ENCODE measurements around the gene MAST1.
"Not testable (repeated sequence)": the region's sequence is repeated elsewhere in the genome, so short reads cannot be mapped to it uniquely, and the experiment has no call there.

MAST1 gene

DNA sequence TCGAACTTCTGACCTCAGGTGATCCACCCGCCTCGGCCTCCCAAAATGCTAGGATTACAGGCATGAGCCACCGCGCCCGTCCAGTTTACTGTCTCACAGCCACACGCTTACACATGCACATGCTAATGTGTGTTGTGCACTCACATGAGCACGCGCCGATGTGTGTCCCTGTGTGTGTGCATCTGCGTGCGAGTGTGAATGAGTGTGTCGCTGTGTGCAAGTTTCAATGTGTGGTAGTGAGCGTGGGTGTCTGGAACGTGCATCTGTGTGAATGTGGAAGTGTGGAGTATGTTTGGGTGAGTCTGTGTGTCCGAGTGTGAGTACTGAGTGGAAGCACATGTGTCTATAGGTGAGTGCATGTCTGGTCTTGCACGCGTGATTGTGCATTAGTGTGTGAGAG lies 4.2 kb downstream of the MAST1 start:
- WGBS, result 96% methylated on average over 18 of the region's 18 CpGs
- H3K27me3 ChIP-seq (ENCODE audit: insufficient read depth, low read length), result peaks cover 15% of the 10 kb centered on the region
- H3K9me3 ChIP-seq (ENCODE audit: insufficient read depth, low read depth, low read length), result no peaks in the 10 kb centered on the region
- peaks cover 4% of the 10 kb centered on the region; the same call in 1 of the 2 replicates for H3K36me3 ChIP-seq (ENCODE audit: insufficient read depth, low read length)
- no peak overlapping the region for H3K27ac ChIP-seq (ENCODE audit: low read depth, low read length)
- no peak overlapping the region for H3K4me3 ChIP-seq (ENCODE audit: low read length)
- peaks cover 14% of the 10 kb centered on the region for H3K4me1 ChIP-seq (ENCODE audit: insufficient read depth, low read length)
- H3K9ac ChIP-seq (ENCODE audit: low read depth, low read length), result no peak overlapping the region

DNA sequence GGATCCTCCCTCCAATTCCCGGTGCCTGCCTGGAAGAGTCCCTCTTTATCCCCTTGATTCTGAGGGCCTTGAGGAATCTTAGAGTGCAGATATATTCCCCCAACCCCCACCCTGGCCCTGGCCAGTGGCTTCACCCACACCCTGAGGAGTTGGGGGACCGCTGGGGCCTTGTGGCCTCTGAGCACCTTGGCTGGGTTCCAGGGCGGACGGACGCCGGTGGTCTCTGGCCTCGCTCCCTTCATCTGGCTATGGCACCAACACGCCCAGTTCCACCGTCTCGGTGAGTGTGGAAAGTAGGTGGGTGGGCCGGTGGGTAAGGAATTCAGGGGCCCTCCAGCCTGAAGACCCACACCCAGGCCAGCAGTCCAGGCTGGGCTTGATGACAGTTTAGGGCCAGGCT lies 5.0 kb downstream of the MAST1 start:
- Histone ChIP-seq H3K9ac (ENCODE audit: low read depth, low read length) (no peak overlapping the region), H3K27ac (ENCODE audit: low read depth, low read length) (no peak overlapping the region), H3K9me3 (ENCODE audit: insufficient read depth, low read depth, low read length) (no peaks in the 10 kb centered on the region), H3K36me3 (ENCODE audit: insufficient read depth, low read length) (peaks cover 6% of the 10 kb centered on the region; the same call in 1 of the 2 replicates), H3K4me1 (ENCODE audit: insufficient read depth, low read length) (peaks cover 9% of the 10 kb centered on the region; the same call in 1 of the 2 replicates), H3K27me3 (ENCODE audit: insufficient read depth, low read length) (peaks cover 13% of the 10 kb centered on the region), H3K4me3 (ENCODE audit: low read length) (no peak overlapping the region)
- WGBS, result 95% methylated on average over 11 of the region's 11 CpGs

DNA sequence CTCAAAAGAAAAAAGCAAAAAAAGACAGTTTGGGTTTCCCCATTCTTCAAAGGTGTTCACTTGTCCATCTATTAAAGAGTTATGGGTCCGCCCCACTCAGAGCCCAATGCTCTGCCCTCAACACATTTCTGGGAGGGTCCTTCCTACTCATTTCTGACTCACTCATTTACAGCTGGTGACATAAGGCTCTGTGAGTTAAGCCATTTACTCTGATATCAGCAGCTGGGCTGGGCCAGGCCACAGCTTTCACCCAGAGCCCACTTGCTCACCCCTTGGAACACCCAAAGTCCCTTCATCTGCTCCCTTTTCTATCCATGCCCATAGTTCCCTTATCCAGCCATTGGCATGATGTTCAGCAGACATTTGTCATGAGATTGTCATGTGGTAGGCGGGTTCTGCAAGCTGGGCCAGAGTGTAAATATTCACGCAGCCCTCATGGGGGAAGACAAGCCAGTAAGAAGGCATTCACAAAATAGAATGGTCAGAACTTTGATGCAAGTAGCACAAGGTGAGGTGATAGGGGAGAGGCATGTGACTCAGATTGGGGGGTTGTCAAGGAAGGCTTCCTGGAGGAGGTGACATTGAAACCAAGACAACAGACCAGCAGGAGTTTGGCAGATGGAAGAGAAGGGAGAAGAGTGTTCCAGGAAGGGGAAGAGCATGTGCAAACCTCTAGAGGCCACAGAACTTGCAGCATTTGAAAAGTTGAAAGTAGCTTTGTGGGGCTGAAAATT lies 5.9 kb downstream of the MAST1 start:
- Histone ChIP-seq H3K4me3 (ENCODE audit: low read length) (no peak overlapping the region), H3K9me3 (ENCODE audit: insufficient read depth, low read depth, low read length) (no peaks in the 10 kb centered on the region), H3K9ac (ENCODE audit: low read depth, low read length) (no peak overlapping the region), H3K36me3 (ENCODE audit: insufficient read depth, low read length) (peaks cover 6% of the 10 kb centered on the region; the same call in 1 of the 2 replicates), H3K27me3 (ENCODE audit: insufficient read depth, low read length) (peaks cover 9% of the 10 kb centered on the region), H3K27ac (ENCODE audit: low read depth, low read length) (no peak overlapping the region), H3K4me1 (ENCODE audit: insufficient read depth, low read length) (peaks cover 9% of the 10 kb centered on the region; the same call in 1 of the 2 replicates)
- 89% methylated on average over 3 of the region's 3 CpGs for WGBS

DNA sequence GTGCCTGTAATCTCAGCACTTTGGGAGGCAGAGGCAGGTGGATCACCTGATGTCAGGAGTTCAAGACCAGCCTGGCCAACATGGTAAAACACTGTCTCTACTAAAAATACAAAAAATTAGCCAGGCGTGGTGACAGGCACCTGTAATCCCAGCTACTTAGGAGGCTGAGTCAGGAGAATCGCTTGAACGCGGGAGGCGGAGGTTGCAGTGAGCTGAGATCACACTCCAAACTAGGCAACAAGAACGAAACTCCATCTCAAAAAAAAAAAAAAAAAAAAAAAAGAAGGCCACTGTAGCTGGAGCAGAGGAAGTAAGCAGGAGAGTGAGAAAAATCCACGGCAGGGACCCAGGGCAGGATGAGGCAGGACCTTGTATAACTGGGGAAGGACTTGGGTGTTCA lies 8.3 kb downstream of the MAST1 start:
- H3K9me3 ChIP-seq (ENCODE audit: insufficient read depth, low read depth, low read length); H3K9ac ChIP-seq (ENCODE audit: low read depth, low read length); H3K4me3 ChIP-seq (ENCODE audit: low read length); H3K27me3 ChIP-seq (ENCODE audit: insufficient read depth, low read length); H3K36me3 ChIP-seq (ENCODE audit: insufficient read depth, low read length); H3K4me1 ChIP-seq (ENCODE audit: insufficient read depth, low read length); H3K27ac ChIP-seq (ENCODE audit: low read depth, low read length): not testable (repeated sequence)
- WGBS, result 95% methylated on average over 6 of the region's 7 CpGs

DNA sequence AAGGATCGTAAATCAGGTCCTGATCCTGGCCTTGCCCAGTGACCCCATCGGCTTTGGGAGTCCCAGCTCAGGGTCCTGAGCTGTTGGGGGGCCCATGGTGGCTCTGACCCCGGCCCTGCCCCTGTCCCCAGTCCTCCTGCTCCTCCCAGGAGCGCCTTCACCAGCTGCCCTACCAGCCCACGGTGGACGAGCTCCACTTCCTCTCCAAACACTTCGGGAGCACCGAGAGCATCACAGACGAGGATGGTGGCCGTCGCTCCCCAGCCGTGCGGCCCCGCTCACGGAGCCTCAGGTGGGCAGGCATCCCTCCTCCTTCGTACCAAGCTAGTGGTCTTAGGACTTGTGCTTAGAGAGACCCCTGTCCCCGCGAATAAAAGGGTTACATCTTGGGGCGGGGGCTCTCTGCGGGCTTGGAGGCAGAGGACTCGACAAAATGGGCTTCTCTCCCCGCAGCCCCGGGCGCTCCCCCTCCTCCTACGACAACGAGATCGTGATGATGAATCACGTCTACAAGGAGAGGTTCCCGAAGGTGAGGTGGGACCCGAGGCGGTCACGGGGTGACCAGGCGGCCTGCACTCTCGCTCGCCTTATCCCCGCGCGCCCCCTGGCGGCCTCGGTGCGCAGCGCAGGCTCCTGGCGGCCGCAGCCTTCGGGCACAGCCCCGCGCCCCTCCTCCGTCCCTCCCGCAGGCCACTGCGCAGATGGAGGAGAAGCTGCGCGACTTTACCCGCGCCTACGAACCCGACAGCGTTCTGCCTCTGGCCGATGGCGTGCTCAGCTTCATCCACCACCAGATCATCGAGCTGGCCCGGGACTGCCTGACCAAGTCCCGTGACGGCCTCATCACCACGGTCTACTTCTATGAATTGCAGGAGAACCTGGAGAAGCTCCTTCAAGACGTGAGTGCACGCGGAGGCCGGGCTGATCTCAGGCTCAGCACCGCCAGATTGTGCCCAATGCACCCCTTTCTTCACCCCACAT lies 9.1 kb downstream of the MAST1 start:
- no peaks in the 10 kb centered on the region for H3K9me3 ChIP-seq (ENCODE audit: insufficient read depth, low read depth, low read length)
- H3K9ac ChIP-seq (ENCODE audit: low read depth, low read length), result peak overlapping the region; percentile 39; the same call in 1 of the 2 replicates
- H3K4me1 ChIP-seq (ENCODE audit: insufficient read depth, low read length), result no peaks in the 10 kb centered on the region
- peaks cover 6% of the 10 kb centered on the region; the same call in 1 of the 2 replicates for H3K36me3 ChIP-seq (ENCODE audit: insufficient read depth, low read length)
- WGBS, result 25% methylated on average over 69 of the region's 69 CpGs
- peak overlapping the region; percentile 44 for H3K4me3 ChIP-seq (ENCODE audit: low read length)
- no peak overlapping the region for H3K27ac ChIP-seq (ENCODE audit: low read depth, low read length)
- peaks cover 4% of the 10 kb centered on the region; the same call in 1 of the 2 replicates for H3K27me3 ChIP-seq (ENCODE audit: insufficient read depth, low read length)

DNA sequence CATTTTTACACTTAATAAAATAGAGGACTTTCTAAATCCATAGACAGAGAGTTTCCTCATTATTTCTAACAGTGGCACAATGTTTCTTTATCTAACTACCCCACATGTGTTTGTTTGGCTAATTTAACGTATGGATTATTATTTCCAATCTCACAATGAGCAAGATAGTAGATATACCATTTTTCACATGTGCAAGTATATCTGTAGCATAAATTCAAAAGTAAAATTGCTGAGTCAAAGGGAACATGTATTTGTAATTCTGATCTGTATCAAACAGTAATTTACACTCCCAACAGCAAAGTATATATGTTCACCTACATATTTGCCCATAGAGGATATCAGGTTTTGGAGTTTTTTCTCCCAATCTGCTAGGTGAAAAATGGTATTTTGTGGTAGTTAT lies 18.3 kb downstream of the MAST1 start:
- no peaks in the 10 kb centered on the region for H3K27me3 ChIP-seq (ENCODE audit: insufficient read depth, low read length)
- H3K9me3 ChIP-seq (ENCODE audit: insufficient read depth, low read depth, low read length), result no peaks in the 10 kb centered on the region
- H3K4me1 ChIP-seq (ENCODE audit: insufficient read depth, low read length), result no peaks in the 10 kb centered on the region
- H3K4me3 ChIP-seq (ENCODE audit: low read length), result no peak overlapping the region
- no peak overlapping the region for H3K9ac ChIP-seq (ENCODE audit: low read depth, low read length)
- peaks cover 18% of the 10 kb centered on the region for H3K36me3 ChIP-seq (ENCODE audit: insufficient read depth, low read length)
- no CpG with 5 or more reads among the region's 1 CpG for WGBS
- H3K27ac ChIP-seq (ENCODE audit: low read depth, low read length), result no peak overlapping the region

DNA sequence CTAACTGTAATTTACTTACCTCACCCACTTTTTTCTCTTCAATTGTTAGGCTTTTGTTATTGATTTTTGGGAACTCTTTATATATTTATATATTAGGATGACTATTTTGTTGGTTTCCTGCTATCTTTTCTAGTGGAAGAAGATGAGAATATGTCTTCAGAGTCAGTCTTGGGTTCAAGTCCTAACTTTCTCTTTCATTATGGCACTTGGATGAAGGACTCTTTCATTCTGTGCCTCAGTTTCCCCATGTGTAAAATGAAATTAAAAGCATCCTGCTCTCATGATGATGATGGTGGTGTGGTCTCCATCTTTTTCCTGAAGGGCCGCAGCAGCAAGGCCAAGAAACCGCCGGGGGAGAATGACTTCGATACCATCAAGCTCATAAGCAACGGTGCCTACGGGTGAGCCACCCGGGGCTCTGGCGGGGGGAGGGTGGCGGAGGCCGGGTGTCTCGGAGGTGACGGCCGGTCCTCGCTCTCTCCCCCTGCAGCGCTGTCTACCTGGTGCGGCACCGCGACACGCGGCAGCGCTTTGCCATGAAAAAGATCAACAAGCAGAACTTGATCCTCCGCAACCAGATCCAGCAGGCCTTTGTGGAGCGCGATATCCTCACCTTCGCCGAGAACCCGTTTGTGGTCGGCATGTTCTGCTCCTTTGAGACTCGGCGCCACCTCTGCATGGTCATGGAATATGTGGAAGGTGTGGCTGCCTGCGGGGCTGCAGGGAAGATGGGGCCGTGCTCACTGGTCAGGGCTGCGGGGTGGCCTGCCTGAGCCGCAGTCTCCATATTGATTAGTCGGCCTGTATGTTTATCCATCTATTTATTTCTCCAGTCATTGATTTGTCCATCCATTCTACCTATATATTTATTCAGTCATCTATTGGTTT lies 20.0 kb downstream of the MAST1 start:
- no peaks in the 10 kb centered on the region for H3K4me1 ChIP-seq (ENCODE audit: insufficient read depth, low read length)
- H3K9ac ChIP-seq (ENCODE audit: low read depth, low read length), result no peak overlapping the region
- H3K27ac ChIP-seq (ENCODE audit: low read depth, low read length), result no peak overlapping the region
- H3K4me3 ChIP-seq (ENCODE audit: low read length), result no peak overlapping the region
- H3K27me3 ChIP-seq (ENCODE audit: insufficient read depth, low read length), result no peaks in the 10 kb centered on the region
- WGBS, result 95% methylated on average over 35 of the region's 35 CpGs
- peaks cover 18% of the 10 kb centered on the region for H3K36me3 ChIP-seq (ENCODE audit: insufficient read depth, low read length)
- H3K9me3 ChIP-seq (ENCODE audit: insufficient read depth, low read depth, low read length), result no peaks in the 10 kb centered on the region

DNA sequence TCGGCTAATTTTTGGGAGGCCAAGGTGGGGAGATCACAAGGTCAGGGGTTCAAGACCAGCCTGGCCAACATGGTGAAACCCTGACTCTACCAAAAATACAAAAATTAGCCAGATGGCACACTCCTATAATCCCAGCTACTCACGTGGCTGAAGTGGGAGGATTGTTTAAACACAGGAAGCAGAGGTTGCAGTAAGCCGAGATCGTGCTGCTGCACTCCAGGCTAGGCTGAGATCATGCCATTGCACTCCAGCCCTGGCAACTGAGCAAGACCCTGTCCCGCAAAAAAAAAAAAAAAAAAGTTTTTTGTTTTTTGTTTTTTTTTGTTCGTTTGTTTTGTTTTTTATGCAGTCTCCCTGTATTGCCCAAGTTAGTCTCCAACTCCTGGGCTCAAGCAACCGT lies 21.2 kb downstream of the MAST1 start:
- 91% methylated on average over 7 of the region's 7 CpGs for WGBS
- H3K27me3 ChIP-seq (ENCODE audit: insufficient read depth, low read length), result no peaks in the 10 kb centered on the region
- no peak overlapping the region for H3K4me3 ChIP-seq (ENCODE audit: low read length)
- no peak overlapping the region for H3K9ac ChIP-seq (ENCODE audit: low read depth, low read length)
- no peaks in the 10 kb centered on the region for H3K4me1 ChIP-seq (ENCODE audit: insufficient read depth, low read length)
- H3K27ac ChIP-seq (ENCODE audit: low read depth, low read length), result no peak overlapping the region
- peaks cover 18% of the 10 kb centered on the region for H3K36me3 ChIP-seq (ENCODE audit: insufficient read depth, low read length)
- H3K9me3 ChIP-seq (ENCODE audit: insufficient read depth, low read depth, low read length), result no peaks in the 10 kb centered on the region

DNA sequence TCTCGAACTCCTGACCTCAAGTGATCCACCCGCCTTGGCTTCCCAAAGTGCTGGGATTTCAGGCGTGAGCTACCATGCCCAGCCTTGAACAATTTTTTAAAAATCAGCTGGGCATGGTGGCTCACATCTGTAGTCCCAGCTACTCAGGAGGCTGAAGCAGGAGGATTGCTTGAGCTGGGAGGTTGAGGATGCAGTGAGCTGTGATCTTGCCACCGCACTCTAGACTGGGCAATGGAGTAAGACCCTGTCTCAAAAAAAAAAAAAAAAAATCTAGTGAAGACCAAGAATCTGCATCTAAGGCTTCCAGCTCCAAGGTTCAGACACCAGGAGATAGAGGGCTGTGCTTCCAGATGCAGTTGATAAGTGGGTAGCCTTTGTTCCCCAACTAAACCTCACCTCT lies 25.8 kb downstream of the MAST1 start:
- Histone ChIP-seq H3K4me3 (ENCODE audit: low read length) (no peak overlapping the region), H3K9me3 (ENCODE audit: insufficient read depth, low read depth, low read length) (no peaks in the 10 kb centered on the region), H3K36me3 (ENCODE audit: insufficient read depth, low read length) (peaks cover 9% of the 10 kb centered on the region; the same call in 1 of the 2 replicates), H3K9ac (ENCODE audit: low read depth, low read length) (no peak overlapping the region), H3K27ac (ENCODE audit: low read depth, low read length) (no peak overlapping the region), H3K27me3 (ENCODE audit: insufficient read depth, low read length) (no peaks in the 10 kb centered on the region), H3K4me1 (ENCODE audit: insufficient read depth, low read length) (peaks cover 7% of the 10 kb centered on the region)
- WGBS, result 88% methylated on average over 4 of the region's 4 CpGs

DNA sequence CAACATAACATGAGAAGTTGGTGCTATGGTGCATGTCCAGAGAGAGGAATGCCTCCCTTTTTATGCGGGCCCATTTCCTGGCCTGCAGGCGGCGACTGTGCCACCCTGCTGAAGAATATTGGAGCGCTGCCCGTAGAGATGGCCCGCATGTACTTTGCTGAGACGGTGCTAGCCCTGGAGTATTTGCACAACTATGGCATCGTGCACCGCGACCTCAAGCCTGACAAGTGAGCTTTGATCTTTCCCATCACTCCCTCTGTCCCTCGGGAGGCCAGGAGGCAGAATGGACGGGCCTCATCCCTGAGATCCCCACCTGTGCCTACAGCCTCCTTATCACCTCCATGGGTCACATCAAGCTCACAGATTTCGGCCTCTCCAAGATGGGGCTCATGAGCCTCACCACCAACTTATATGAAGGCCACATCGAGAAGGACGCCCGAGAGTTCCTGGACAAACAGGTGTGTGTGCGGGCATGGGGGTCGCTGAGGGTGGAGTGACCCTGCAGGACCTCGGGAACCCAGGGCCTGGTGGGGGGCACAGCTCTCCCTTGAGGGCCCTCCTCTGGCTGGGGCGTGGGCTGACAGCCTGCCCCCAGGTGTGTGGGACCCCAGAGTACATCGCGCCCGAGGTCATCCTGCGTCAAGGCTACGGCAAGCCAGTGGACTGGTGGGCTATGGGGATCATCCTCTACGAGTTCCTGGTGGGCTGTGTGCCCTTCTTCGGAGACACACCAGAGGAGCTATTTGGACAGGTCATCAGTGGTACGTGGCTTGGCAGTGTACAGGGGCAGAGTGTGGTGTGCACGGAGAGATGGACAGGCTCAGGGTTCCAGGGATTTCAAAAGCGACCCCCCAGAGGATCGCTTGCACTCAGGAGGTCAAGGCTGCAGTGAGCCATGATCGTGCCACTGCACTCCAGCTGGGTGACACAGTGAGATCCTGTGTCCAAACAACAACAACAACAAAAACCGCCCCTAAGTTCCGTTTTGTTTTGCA lies 26.7 kb downstream of the MAST1 start:
- H3K36me3 ChIP-seq (ENCODE audit: insufficient read depth, low read length), result peaks cover 8% of the 10 kb centered on the region; the same call in 1 of the 2 replicates
- no peak overlapping the region for H3K4me3 ChIP-seq (ENCODE audit: low read length)
- H3K9ac ChIP-seq (ENCODE audit: low read depth, low read length), result no peak overlapping the region
- H3K9me3 ChIP-seq (ENCODE audit: insufficient read depth, low read depth, low read length), result no peaks in the 10 kb centered on the region
- peaks cover 7% of the 10 kb centered on the region for H3K4me1 ChIP-seq (ENCODE audit: insufficient read depth, low read length)
- no peak overlapping the region for H3K27ac ChIP-seq (ENCODE audit: low read depth, low read length)
- no peaks in the 10 kb centered on the region for H3K27me3 ChIP-seq (ENCODE audit: insufficient read depth, low read length)
- WGBS, result 84% methylated on average over 34 of the region's 34 CpGs

Data from HUES64 (cell line).